ENCODE measurements around the gene SH3YL1.

Gene SH3YL1

DNA sequence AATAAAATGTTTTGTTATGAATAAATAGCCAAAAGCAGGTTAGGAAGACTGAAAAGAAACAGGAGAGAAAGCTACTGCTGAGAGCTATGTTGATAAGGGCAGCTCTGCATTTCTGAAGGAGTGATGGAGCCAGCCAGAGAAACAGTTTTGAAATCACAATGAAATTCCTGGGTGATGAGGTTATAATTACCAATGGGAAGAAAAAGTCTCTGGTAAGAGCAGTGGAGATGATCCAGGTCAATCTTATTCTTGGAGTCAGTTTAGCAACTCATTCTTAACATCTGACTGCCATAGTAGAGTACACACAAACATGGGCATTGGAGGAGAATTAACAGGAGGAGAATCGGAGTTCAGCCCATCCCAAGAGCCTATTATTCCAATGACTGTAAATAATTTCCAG lies 21.7 kb upstream of the SH3YL1 start:
- TF ChIP-seq, protein P1, sequence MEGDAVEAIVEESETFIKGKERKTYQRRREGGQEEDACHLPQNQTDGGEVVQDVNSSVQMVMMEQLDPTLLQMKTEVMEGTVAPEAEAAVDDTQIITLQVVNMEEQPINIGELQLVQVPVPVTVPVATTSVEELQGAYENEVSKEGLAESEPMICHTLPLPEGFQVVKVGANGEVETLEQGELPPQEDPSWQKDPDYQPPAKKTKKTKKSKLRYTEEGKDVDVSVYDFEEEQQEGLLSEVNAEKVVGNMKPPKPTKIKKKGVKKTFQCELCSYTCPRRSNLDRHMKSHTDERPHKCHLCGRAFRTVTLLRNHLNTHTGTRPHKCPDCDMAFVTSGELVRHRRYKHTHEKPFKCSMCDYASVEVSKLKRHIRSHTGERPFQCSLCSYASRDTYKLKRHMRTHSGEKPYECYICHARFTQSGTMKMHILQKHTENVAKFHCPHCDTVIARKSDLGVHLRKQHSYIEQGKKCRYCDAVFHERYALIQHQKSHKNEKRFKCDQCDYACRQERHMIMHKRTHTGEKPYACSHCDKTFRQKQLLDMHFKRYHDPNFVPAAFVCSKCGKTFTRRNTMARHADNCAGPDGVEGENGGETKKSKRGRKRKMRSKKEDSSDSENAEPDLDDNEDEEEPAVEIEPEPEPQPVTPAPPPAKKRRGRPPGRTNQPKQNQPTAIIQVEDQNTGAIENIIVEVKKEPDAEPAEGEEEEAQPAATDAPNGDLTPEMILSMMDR (IDR thresholded peaks at IDR 0.05), result no peak

DNA sequence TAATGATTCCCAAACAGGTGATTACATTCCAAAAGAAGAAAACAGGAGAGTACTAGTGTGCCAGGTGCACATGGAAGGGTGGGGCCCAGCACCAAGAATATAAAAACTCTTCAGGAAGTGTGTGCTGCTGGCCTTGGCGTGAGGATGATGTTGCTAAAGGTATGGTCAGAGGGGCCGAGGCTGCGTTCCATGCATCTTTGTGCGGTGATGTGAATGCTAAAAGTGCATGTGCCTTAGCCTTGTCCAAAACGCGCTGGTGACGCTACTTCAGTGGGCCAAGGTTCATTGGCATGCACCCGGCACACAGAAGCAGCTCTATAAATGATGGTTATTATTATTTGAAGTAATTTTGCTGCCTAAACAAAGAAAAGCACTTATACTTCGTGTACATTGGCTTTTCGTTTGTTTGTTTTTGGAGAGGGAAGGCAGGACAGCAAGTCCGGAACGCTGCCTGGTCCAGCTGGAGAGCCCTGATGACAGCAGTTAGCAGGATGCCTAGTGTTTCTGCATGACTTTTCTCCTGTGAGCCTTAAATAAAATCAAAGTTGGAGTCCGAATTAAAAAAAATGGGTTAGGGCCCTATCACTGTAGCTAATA lies 21.2 kb upstream of the SH3YL1 start:
- TF ChIP-seq, protein P1 (IDR thresholded peaks at IDR 0.05), result no peak

DNA sequence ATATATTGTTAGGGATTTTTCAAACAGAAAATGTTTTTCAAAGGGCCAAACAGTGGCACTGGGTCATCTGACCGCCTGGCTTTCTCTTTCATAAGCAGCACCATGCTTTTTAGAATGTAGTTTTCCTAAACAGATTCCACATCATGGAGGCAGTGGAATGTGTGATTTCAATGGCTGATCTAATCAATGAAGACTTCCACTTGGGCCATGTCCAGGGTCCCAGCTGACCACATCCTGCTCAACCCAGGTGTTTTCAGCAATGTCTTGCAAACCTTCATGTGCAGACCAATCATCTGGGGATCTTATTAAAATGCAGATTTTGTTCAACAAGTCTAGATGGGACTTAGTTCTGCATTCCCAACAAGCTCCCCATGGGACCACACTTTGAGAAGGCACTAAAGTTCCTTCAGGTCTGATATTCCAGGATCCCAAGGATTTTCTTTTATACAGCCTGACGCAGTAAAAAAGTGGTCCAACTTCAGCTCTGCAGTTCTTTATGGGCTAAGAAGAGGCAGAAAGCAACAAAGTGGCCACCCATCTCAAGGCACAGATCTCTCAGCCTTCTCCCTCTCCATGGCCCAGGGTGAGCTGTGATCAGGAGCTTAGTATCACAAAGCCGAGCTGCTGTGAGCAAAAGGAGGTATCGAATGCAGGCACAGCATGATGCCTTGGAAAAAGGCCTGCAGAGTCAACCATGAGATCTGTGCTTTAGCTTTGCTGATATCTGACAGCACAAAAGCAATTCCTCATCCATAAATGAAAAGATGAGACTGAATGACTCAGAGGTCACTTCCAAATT lies 20.4 kb upstream of the SH3YL1 start:
- TF ChIP-seq, protein P1 (IDR thresholded peaks at IDR 0.05), result no peak

DNA sequence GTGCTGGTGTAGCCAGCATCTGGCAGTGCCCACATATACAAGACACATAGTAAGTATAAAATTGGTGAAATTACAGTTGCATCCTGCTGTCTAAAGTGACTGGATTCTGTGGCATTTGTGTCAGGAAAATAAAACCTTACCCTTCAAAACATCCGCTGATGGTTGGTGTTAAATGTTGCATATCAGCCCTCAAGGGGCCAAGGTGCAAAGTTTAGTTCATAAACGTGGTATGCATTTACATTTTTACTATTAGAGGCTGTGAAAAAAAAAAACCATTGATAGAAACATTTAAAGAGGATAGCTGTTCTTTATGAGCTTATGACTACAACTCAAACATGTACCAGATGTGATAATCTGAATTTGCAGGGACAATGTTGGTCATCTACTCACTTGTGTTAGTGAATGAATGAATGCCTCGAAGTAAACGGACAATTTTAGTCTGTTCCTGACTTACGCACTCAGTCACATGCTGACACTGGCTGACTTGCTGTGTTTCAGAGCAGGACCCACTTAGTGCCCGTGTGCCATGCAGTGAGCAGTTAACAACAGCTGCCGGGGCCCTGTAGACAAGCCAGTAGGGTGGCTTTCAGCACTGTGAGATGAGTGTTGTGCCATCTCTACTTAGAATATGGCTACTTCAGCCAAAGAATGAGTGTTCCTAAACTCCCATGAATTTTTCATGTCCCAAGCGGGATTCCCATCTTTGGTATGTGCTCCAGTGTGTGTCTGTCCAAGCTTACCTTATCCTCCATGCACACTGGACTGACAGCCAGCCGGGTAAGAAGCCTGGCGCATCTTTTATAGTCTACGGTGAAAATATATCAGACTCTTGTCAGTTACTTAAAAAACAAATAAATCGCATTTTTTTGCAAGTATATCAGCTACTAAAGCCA lies 18.8 kb upstream of the SH3YL1 start:
- TF ChIP-seq, protein P1 (IDR thresholded peaks at IDR 0.05), result no peak

DNA sequence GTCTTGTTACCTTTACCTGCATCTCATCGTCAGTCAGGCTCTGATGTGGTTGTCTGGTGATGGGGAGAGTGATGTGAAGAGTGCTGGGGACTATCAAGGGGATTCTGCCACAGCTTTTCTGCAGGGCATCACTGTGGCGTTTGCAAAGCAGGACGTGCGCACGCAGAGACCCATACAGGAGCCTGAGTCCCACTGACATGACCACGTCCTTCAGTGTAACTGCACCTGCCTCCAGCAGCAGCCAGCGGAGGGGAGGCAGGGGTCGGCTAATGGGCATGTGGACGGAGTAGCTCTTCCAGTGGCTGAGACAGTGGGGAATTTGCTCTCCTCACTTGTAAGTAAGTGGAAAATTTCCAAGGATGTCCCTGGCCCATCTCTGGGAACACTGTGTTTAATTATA lies 17.5 kb upstream of the SH3YL1 start:
- TF ChIP-seq, protein P1 (IDR thresholded peaks at IDR 0.05), result no peak

DNA sequence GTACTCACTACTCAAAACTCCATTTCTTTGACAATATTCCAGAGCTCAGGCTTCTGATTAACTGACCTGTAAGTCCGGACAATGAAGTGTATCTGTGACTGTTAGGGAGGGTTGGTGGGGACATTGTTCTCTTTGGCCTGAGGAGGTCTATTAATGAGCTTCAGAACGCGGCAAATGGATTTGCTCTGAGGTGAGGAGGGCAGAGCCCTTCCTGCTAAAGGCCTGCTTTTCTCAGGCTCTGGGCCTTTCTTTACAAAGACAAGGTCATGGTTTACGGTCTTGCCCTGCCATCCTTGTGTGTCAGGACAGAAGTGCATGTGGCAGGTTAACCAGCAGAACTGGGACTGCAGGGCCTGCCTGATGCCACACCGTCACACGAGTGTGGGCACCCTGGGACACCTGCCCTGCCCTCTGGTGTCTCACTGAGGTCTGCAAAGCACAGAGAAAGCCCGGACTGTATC lies 16.8 kb upstream of the SH3YL1 start:
- TF ChIP-seq, protein P1 (IDR thresholded peaks at IDR 0.05), result no peak

DNA sequence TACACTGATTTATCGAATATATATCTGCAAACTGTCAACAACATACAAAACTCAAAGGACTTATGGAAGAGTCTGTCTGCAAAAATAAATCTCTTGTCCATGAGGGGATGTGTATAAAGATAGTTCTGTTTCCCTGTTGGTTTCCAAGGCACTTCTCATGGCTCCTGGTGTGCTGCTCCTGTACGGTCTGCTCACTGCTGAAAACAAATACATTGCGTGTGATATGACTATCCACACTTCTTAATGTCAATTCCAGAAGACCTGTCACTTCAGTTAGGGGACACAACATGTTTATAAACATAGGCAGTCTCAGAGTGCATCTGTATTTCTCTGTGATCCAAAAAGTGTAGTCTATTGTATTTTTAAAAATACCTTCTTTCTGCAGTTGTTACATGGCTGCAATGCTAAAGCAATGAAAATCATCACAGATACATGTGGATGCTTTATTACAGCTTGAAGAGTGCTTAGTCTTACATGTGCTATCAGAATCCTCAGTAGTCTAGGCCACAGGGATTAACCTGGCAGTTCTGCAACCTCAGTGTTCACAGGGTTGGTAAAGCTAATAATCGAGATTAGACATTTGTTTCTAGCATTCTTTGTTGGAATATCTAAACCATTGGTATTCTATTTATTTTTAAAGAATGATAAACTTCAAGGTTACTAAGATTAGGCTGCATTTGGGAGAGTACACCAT lies 16.3 kb upstream of the SH3YL1 start:
- TF ChIP-seq, protein P1 (IDR thresholded peaks at IDR 0.05), result no peak
